ENCODE results near the gene TERT.

The TERT gene

GRCh38 chr5:1317921-1318565 lies 23.2 kb upstream of the TERT start:
- DNase-seq = no peak

- DNase-seq = no peak
Observed at GRCh38 chr5:1316588-1317340, 21.9 kb upstream of the TERT start.

- peak; percentile 42 for DNase-seq
Observed at GRCh38 chr5:1315709-1316587, 21.1 kb upstream of the TERT start.

GRCh38 chr5:1315018-1315708 lies 20.3 kb upstream of the TERT start:
- DNase-seq = no peak

GRCh38 chr5:1314564-1314982 lies 19.7 kb upstream of the TERT start:
- no peak for DNase-seq

GRCh38 chr5:1312993-1313833 lies 18.3 kb upstream of the TERT start:
- DNase-seq = peak; percentile 37

- DNase-seq = no peak
Observed at GRCh38 chr5:1312206-1312605, 17.3 kb upstream of the TERT start.

GRCh38 chr5:1311439-1312055 lies 16.7 kb upstream of the TERT start:
- no peak for DNase-seq

- no peak for DNase-seq
Observed at GRCh38 chr5:1310118-1310517, 15.2 kb upstream of the TERT start.

GRCh38 chr5:1304033-1304432 lies 9.2 kb upstream of the TERT start:
- no peak for DNase-seq

- DNase-seq = no peak
Observed at GRCh38 chr5:1302258-1302657, 7.4 kb upstream of the TERT start.

- no peak for DNase-seq
Observed at GRCh38 chr5:1300581-1301083, 5.8 kb upstream of the TERT start.

- no peak for DNase-seq
Observed at GRCh38 chr5:1299961-1300360, 5.1 kb upstream of the TERT start.

- DNase-seq = no peak
Observed at GRCh38 chr5:1299511-1299850, 4.6 kb upstream of the TERT start.

- DNase-seq = no peak
Observed at GRCh38 chr5:1298723-1299510, 4.0 kb upstream of the TERT start.

GRCh38 chr5:1298067-1298551 lies 3.2 kb upstream of the TERT start:
- no peak for DNase-seq

- DNase-seq = no peak
Observed at GRCh38 chr5:1297243-1297642, 2.4 kb upstream of the TERT start.

GRCh38 chr5:1295650-1296037 lies 776 bp upstream of the TERT start:
- no peak for DNase-seq

GRCh38 chr5:1294206-1294834 lies 548 bp downstream of the TERT start:
- no peak for DNase-seq
